GM12891 (cell line): ENCODE measurements around the gene MRPS16.

ENCODE experiments used
- DNase-seq: peaks from one replicate; pipeline ENCODE4 v3.0.0; 2011; ENCODE audit warnings: low spot score; ENCODE audit not compliant: insufficient read length
- FAIRE-seq: peaks from 2 replicates; lab custom pipeline; 2011; peaks lifted over from hg19 to GRCh38; lab: Jason Lieb, UNC
- PAX5 ChIP-seq: IDR thresholded peaks from 2 replicates; pipeline ENCODE4 v1.6.1; 2011; ENCODE audit warnings: low read length, moderate library complexity, mild to moderate bottlenecking; ENCODE audit not compliant: insufficient read depth, severe bottlenecking
- POLR2A ChIP-seq: IDR thresholded peaks from 2 replicates; pipeline ENCODE4 v1.6.1; 2011; ENCODE audit warnings: low read depth, low read length, control low read depth
- POLR2AphosphoS5 ChIP-seq: IDR thresholded peaks from 2 replicates; pipeline ENCODE4 v1.6.1; 2011; ENCODE audit warnings: low read depth, low read length, control low read depth
- POU2F2 ChIP-seq: IDR thresholded peaks from 2 replicates; pipeline ENCODE4 v1.6.1; 2011; ENCODE audit warnings: low read depth, mild to moderate bottlenecking, control low read depth, low read length, moderate library complexity
- SPI1 ChIP-seq: IDR thresholded peaks from 2 replicates; pipeline ENCODE4 v1.6.1; 2011; ENCODE audit warnings: low read depth, low read length, control low read depth
- TAF1 ChIP-seq: IDR thresholded peaks from 2 replicates; pipeline ENCODE4 v1.6.1; 2011; ENCODE audit warnings: low read depth, low read length, control low read depth

Gene MRPS16

DNA sequence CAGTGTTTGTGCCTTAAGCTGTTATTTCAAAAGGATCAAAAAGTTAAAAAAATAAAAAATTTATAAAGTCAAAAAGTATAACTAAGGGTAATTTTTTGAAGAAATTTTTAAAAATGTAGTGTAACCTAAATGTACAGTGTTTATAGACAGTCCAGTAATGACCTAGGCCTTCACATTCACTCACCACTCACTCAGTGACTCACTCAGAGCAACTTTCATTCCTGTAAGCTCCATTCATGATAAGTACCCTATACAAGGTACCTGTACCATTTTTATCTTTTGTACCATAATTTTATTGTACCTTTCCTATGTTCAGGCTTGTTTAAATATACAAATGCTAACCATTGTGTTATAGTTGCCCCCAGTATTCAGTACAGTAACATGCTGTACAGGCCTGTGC is 26.9 kb downstream of the MRPS16 start:
- TF ChIP-seq SPI1 (no peak), PAX5 (no peak), POU2F2 (no peak), TAF1 (no peak), POLR2A (no peak), POLR2AphosphoS5 (no peak)
- DNase-seq: no peak
- no peak for FAIRE-seq

DNA sequence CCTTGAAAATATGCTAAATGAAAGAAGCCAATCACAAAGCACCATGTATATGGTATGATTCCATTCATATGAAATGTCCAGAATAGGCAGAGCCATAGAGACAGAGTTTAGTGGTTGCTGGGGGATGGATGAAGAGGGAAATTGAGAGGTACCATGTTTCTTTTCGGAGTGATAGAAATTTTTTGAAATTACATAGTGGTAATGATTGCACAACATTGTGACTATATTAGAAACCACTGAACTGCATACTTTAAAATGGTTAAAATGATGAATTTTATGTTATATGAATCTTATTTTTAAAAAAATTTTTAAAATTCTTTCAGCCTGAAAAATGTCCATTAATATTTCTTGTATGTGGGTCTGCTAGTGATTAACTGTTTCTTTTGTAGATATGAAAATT is 31.5 kb downstream of the MRPS16 start:
- TF ChIP-seq TAF1: no peak
- TF ChIP-seq PAX5: no peak
- TF ChIP-seq POU2F2: no peak
- no peak for TF ChIP-seq POLR2AphosphoS5
- TF ChIP-seq POLR2A: no peak
- TF ChIP-seq SPI1: no peak
- peak; percentile 20 for FAIRE-seq
- DNase-seq: no peak

DNA sequence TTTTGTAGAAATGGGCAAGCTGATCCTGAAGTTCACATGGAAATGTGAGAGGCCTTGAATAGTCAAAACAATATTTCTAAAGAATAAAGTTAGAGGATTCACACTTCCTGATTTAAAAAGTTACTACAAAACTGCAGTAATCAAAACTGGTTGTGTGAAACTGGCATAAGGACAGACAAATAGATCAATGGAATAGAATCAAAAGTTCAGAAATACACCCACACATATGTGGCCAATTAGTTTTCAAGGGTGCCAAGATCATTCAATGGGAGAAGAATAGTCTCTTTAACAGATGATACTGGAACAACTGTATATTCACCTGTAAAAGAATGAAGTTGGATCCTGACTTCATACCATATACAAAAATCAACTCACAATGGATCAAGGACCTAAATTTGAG is 33.1 kb downstream of the MRPS16 start:
- FAIRE-seq (peak; percentile 20), DNase-seq (no peak)
- no peak for TF ChIP-seq PAX5
- TF ChIP-seq POU2F2: no peak
- TF ChIP-seq SPI1: no peak
- TF ChIP-seq POLR2AphosphoS5: no peak
- TF ChIP-seq POLR2A: no peak
- TF ChIP-seq TAF1: no peak

DNA sequence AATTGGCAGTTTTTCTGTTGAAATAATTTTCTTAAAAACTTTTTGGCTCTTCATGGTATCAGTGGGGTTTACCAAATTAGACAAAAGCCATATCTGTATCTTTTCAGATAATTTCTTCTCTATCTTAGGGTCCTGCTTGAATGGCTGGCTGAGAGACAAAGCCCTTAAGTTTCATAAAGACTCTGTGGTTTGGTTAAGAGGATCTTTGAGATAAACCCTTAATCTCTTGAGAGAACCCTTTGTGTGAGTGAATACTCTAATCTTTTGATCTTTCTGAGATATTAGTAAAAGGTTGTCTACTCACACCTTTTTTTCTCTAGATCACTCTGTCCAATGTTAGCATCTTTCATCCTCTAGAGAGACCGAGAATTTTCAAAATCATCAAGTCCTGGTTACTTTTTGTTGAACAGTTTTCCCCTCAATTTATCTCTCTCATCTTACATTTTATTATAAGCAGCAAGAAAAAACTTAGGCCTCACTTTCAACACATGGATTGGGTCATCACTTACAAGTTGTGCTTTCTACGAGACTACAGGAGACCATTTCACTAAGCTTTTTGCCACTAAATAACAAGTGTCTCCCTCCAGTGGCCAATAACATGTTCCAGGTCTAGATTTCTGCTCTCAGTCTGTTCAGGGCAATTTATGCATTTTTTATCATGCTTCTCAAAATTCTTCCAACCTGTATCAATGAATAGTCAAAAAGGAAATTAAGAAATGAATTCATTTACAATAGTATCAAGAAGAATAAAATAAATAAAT is 33.8 kb downstream of the MRPS16 start:
- no peak for TF ChIP-seq SPI1
- no peak for TF ChIP-seq POLR2A
- no peak for TF ChIP-seq TAF1
- no peak for TF ChIP-seq POLR2AphosphoS5
- TF ChIP-seq POU2F2: no peak
- TF ChIP-seq PAX5: no peak
- no peak for DNase-seq
- peak; percentile 33 for FAIRE-seq

DNA sequence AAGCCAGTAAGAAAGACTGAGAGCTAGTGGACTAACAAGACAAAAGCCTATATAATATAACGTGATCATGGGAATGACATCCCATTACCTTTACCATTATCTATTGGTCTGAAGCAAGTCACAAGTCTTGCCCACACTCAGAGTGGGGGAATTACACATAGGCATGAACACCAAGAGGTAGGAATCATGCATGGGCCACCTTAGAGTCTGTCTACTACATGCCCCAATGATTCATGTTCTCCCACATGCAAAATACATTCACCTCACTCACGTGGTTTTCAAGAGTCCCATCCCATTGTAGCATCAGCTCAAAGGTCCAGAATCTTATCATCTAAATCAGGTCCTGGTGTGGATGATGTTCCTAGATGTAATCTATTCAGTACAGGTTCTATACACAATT is 34.8 kb downstream of the MRPS16 start:
- no peak for TF ChIP-seq POLR2A
- no peak for TF ChIP-seq POU2F2
- TF ChIP-seq TAF1: no peak
- TF ChIP-seq PAX5: no peak
- no peak for TF ChIP-seq POLR2AphosphoS5
- TF ChIP-seq SPI1: no peak
- DNase-seq: no peak
- no peak for FAIRE-seq

DNA sequence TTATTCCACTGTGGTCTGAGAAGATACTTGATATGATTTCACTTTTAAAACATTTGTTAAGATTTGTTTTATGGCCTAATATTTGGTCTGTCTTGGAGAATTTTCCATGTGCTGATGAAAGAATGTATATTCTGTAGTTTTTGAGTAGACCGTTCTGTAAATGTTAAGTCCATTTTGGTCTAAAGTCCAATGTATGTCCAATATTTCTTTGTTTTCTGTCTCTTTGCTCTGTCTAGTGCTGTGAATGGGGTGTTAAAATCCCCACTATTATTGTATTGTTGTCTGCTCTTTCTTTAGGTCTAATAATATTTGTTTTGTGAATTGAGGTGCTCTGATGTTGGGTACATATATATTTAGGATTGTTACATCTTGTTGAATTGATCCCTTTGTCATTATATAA is 36.7 kb downstream of the MRPS16 start:
- no peak for FAIRE-seq
- no peak for DNase-seq
- no peak for TF ChIP-seq POLR2A
- TF ChIP-seq PAX5: no peak
- TF ChIP-seq POLR2AphosphoS5: no peak
- TF ChIP-seq SPI1: no peak
- TF ChIP-seq TAF1: no peak
- TF ChIP-seq POU2F2: no peak

DNA sequence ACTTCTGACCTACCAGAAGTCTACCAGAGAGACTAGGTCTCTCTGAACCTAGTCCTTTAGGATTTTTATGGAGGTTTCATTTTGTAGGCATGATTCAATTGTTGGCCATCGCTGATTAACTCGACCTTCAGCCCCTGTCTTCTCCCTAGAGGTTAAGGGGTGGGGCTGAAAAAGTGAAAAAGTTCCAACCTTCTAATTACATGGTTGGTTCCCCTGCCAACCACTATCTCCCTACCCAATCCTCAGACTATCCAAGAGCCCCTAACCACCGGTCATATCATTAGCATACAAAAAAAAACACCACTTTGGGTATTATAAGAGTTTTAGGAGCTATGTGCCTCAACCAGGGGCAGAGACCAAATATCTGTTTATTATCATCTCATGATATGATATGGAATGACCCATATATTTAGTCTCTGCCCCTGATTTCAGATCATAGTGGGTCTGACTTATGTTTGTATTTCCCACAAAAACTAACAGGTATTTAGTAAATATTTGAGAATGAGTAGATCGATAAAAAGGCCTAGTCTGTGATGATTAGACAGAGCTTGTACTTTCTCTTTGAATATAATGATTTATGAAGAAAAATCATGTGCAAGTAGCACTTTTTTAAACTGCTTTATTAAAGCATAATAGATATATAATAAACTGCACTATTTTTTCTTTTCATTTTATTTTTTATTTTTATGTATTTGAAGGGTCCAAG is 41.2 kb downstream of the MRPS16 start:
- FAIRE-seq (no peak), DNase-seq (no peak)
- TF ChIP-seq POU2F2 (no peak), SPI1 (no peak), POLR2A (no peak), PAX5 (no peak), POLR2AphosphoS5 (no peak), TAF1 (no peak)

DNA sequence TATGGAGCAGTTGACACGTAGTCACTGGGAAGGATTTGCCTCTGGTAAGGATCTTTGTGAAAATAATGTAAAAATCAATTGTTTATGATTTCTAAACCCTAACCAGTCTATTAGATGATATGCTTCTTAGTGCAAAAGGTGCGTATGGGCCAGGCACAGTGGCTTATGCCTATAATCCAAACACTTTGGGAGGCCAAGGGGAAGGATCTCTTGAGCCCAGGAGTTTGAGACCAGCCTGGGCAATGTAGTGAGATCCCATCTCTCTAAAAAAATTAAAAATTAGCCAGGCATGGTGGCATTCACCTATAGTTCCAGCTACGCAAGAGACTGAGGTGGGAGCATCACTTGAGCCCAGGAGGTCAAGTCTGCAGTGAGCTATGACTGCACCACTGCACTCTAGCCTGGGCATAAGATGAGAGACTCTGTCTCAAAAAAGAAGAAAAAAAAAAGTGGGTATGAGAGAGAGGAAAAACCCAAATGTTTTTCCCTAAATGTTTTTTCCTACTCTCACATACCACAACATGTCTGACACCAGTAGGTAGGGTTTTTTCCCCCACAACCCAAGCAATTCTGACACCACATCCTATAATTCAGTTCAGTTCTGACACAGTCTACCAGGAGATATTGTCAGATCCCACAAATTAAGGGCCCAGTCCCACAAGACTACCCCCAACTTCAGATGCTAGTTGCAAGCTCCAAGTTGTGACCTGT is 41.9 kb downstream of the MRPS16 start:
- FAIRE-seq (no peak), DNase-seq (no peak)
- TF ChIP-seq POLR2A (no peak), POU2F2 (no peak), PAX5 (no peak), POLR2AphosphoS5 (no peak), TAF1 (no peak), SPI1 (no peak)
